ENCODE measurements around the gene RAB44. TPM values are rescaled to one million over a fixed set of nuclear protein-coding genes. Genes with fewer than 3 reads are reported as not detected.

Gene RAB44
- total and polyA plus RNA-seq, 9 of the 15 experiments (the other 6 are each of a cell fraction or from before 2014, with no cell fraction given): not detected

GRCh38 chr6:36676141-36677058 is 21.2 kb upstream of the RAB44 start:
- no peak for FAIRE-seq
- POLR2A ChIA-PET: interaction anchor here (0.6 to 3.3 kb wide), 5 partner anchors 22 to 314 kb away, joined by 3 to 16 read pairs (median 3); no protein-coding TSS in a partner anchor
- Histone ChIP-seq H3K36me3 (ENCODE audit: control insufficient read depth, insufficient read depth, low read length) (no peaks in the 10 kb centered on the region), H3K27ac (ENCODE audit: extremely low read depth, low read depth, low read length) (no peak overlapping the region), H2AFZ (ENCODE audit: low read depth, low read length) (no peak overlapping the region), H3K4me2 (ENCODE audit: insufficient read depth, low read length) (no peak overlapping the region), H3K4me1 (replicated peaks in 1 of 2; ENCODE audit: control insufficient read depth in 2 of 2, insufficient read depth in 2 of 2, low read length in 2 of 2) (peaks cover 22 to 29% of the 10 kb centered on the region in 2 experiments), H3K4me3 (no peak overlapping the region), H3K9me3 (replicated peaks; ENCODE audit: control insufficient read depth, insufficient read depth, low read depth, low read length) (no peaks in the 10 kb centered on the region), H4K20me1 (replicated peaks; ENCODE audit: control insufficient read depth, insufficient read depth, low read length) (no peaks in the 10 kb centered on the region), H3K9me1 (ENCODE audit: control insufficient read depth, insufficient read depth, low read length) (no peaks in the 10 kb centered on the region), H3K27me3 (ENCODE audit: control insufficient read depth in 2 of 2, insufficient read depth in 2 of 2, low read length in 2 of 2) (peaks cover 23 to 41% of the 10 kb centered on the region in 2 experiments), H3K79me2 (ENCODE audit: control insufficient read depth, insufficient read depth, low read length) (no peaks in the 10 kb centered on the region; the same call in 2 of the 3 replicates), H3K9ac (ENCODE audit: insufficient read depth in 1 of 2, low read depth in 2 of 2, low read length in 2 of 2) (no peak overlapping the region)
- WGBS (ENCODE audit: insufficient coverage, low coverage, missing lambda C conversion rate): 1% methylated on average over 4 of the region's 4 CpGs
- intact Hi-C loops (cut with micrococcal nuclease): loop anchor here (10.0 kb wide), 1 partner anchor 252 kb away; no protein-coding TSS in a partner anchor
- DNase-seq (ENCODE audit: extremely low read depth in 1 of 4, low spot score in 3 of 4): no peak
- in situ Hi-C loops (cut with MboI): no loop called here
- TF ChIP-seq FOXA3 (CRISPR knock-in tag; conservative IDR thresholded peaks at IDR 0.05 in 1 of 2, IDR thresholded peaks at IDR 0.05 in 1 of 2): 0 out of 4 replicates have a peak, but pooled peaks of 1 of the 2 experiments have one; percentile 34
- TF ChIP-seq MTF1 (CRISPR knock-in tag; IDR thresholded peaks at IDR 0.05; ENCODE audit: borderline replicate concordance): no peak
- TF ChIP-seq RBM39 (optimal IDR thresholded peaks at IDR 0.05; ENCODE audit: low read depth, low read length): no peak
- peak; percentile 76; the same call in 1 of the 2 replicates for TF ChIP-seq SPI1 (IDR thresholded peaks at IDR 0.05; ENCODE audit: borderline replicate concordance, low read depth, low read length)
- TF ChIP-seq USF1 (CRISPR knock-in tag; IDR thresholded peaks at IDR 0.05): 0 out of 2 replicates have a peak, but pooled peaks have one; percentile 9
- TF ChIP-seq CBX2 (IDR thresholded peaks at IDR 0.05; ENCODE audit: insufficient read depth, low read length, poor library complexity, severe bottlenecking): peak; percentile 77
- no peak for ATAC-seq
- no TSS peak for BruUV-seq (replicated peaks)
- CTCF ChIA-PET (ENCODE audit: low intra/inter-chr PET ratio): no interaction called here

Data from K562 (cell line).